NB4 (cell line): ENCODE results near the gene EDAR.

Source experiments
- DNase-seq: peaks from one replicate; pipeline ENCODE4 v3.0.0; 2010; ENCODE audit warnings: low read depth
- H3K4me3 ChIP-seq: one replicate; pipeline ENCODE4 v1.5.1; 2011; ENCODE audit warnings: mild to moderate bottlenecking, low read depth, low read length, moderate library complexity
- CTCF ChIP-seq: IDR thresholded peaks from one replicate; pipeline ENCODE4 v1.5.1; 2012; ENCODE audit warnings: low read depth, low read length
- MYC ChIP-seq: IDR thresholded peaks from 2 replicates; pipeline ENCODE4 v1.6.1; 2011; ENCODE audit warnings: low read depth, low read length
- POLR2A ChIP-seq: IDR thresholded peaks from 2 replicates; pipeline ENCODE4 v1.6.1; 2011; ENCODE audit warnings: mild to moderate bottlenecking; ENCODE audit not compliant: insufficient read length; ENCODE audit errors: extremely low read depth
- TF ChIP-seq, protein P1 (sequence below): IDR thresholded peaks from 2 replicates; pipeline ENCODE4 v1.6.1; 2011; ENCODE audit warnings: low read depth, low read length

Gene EDAR

GRCh38 chr2:108919571-108920373, 69.2 kb downstream of the EDAR start:
- TF ChIP-seq, protein P1, sequence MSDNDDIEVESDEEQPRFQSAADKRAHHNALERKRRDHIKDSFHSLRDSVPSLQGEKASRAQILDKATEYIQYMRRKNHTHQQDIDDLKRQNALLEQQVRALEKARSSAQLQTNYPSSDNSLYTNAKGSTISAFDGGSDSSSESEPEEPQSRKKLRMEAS, result no peak
- no peak for DNase-seq
- no peak overlapping the region for H3K4me3 ChIP-seq

- TF ChIP-seq POLR2A (no peak), MYC (no peak), CTCF (no peak)
- TF ChIP-seq, protein P1, result no peak
- DNase-seq, result no peak
- no peak overlapping the region for H3K4me3 ChIP-seq
These were observed 70.1 kb downstream of the EDAR start for GRCh38 chr2:108918941-108919341.

DNA sequence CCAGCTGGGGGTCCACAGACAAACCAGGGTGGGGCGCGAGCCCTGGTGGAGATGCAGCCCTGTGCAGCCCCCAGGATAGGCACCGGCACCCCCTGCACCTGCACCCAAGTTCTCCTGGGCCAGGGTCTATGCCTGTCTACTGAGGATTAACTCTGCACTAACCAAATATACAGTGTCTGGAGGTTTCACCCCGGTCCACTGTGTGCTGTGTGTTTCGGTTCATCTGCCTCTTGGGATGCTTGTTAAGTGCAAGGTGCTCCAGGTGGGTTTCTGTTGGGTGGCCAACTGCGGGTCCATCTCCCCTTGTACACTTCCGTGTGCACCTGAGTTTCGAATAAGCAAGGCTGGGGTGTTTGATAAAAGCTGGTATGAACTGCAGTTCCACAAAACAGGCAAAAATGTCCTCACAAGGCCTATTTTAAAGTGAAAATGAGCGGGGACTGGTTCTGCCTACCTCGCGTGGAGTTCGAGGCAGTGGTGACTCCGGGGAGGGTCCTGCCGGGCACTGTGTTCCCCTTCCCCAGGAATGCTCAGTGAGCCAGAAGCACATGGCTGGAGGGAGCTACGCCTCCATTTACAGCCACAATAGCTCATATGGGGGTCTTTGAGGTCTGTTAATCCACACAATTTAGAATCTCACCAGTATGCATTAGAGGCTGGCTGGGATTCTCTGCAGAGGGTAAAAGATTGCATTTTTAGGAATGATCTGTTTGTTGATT, 70.7 kb downstream of the EDAR start:
- no peak for TF ChIP-seq MYC
- TF ChIP-seq, protein P1, result no peak
- no peak for TF ChIP-seq POLR2A
- no peak for TF ChIP-seq CTCF
- no peak for DNase-seq
- no peak overlapping the region for H3K4me3 ChIP-seq

DNA sequence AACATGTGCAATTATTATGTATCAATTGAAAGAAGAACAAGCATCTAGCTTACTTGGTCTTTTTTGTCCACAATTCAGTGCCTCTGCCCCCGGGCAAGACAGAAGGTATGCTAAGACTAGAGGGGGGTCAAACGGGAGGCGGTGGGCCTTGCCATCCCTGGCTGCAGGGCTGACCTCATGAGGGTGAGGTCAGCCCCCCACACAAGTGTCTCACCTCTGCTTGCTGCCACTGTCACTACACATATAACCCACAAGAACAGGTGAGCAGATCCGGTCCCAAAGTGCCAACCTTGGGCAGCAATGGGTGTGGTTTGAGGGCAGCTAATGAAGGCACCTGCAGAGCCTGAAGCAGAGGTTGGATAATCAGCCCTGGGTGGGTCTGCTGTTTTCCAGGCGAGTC, 71.5 kb downstream of the EDAR start:
- TF ChIP-seq MYC, result no peak
- TF ChIP-seq CTCF, result no peak
- TF ChIP-seq POLR2A, result no peak
- TF ChIP-seq, protein P1, result no peak
- no peak overlapping the region for H3K4me3 ChIP-seq

GRCh38 chr2:108916796-108917421, 72.1 kb downstream of the EDAR start:
- no peak overlapping the region for H3K4me3 ChIP-seq
- TF ChIP-seq, protein P1, result no peak
- TF ChIP-seq MYC, result no peak
- no peak for TF ChIP-seq CTCF
- peak; percentile 25 for DNase-seq

More for the DNA sequence above, 71.5 kb downstream of the EDAR start:
- DNase-seq, result no peak
